ENCODE data around the gene TNFAIP1. TPM values are rescaled to one million over a fixed set of nuclear protein-coding genes. Genes with fewer than 3 reads are reported as not detected.

Gene TNFAIP1
- total and polyA plus RNA-seq, 2 of the 4 experiments (the other 2 are of a cell fraction) = 49.1 to 62.9 TPM

DNA sequence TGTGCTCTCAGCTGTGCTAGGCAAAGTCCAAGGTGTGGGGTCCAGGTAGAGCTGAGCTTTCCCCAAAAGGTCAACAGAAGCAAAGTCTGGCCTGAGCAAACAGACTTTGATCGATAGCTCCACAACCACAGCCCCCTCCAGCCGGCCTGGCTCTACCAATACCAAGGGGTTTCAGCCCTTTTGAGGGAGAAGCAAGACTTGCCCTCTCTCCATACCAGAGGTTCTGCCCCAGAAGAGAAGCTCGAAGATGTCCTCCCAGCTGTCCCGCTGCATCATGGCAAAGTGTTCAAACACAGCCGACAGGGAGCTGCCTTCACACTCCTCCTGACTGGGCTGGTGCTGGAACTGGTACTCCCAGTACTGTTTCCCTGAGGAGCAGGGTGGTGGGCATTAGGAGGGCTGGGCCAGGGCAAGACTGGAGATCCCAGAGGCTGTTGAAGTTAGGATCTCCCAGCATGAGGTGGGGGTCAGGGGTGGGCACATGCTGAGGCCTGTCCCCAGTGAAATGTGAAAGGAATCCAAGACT, 32.8 kb downstream of the TNFAIP1 start:
- POLR2A ChIA-PET (ENCODE audit: unreplicated experiment) = no interaction called here
- no peak overlapping the region for H3K4me3 ChIP-seq (ENCODE audit: insufficient read depth, low read depth, low read length)
- no peak overlapping the region for H3K4me2 ChIP-seq (ENCODE audit: low read depth, low read length)
- H3K9ac ChIP-seq (ENCODE audit: low read depth, low read length) = no peak overlapping the region
- peaks cover 14% of the 10 kb centered on the region for H4K20me1 ChIP-seq (ENCODE audit: insufficient read depth, low read length)
- no peak overlapping the region for H4K5ac ChIP-seq (ENCODE audit: low read depth, low read length)
- no peak overlapping the region for H3K18ac ChIP-seq (ENCODE audit: low read depth, low read length)
- H3K9me3 ChIP-seq (ENCODE audit: control insufficient read depth, insufficient read depth, low read length) = no peaks in the 10 kb centered on the region
- H3K4ac ChIP-seq (ENCODE audit: low read depth, low read length) = no peak overlapping the region
- DNase-seq (no peak), ATAC-seq (ENCODE audit: low read depth) (no peak)
- dilution Hi-C loops (cut with HindIII; ENCODE audit: low sequenced_read_pairs, unreplicated experiment) (no loop called here), in situ Hi-C loops (cut with MboI; ENCODE audit: low sequenced_read_pairs) (no loop called here), intact Hi-C loops (cut with micrococcal nuclease) (no loop called here)
- no peak overlapping the region for H3K14ac ChIP-seq (replicated peaks; ENCODE audit: low read depth, low read length)
- H3K4me1 ChIP-seq (ENCODE audit: control insufficient read depth, insufficient read depth, low read length) = peaks cover 14% of the 10 kb centered on the region; the same call in 1 of the 2 replicates
- no peak overlapping the region for H2AK9ac ChIP-seq (replicated peaks; ENCODE audit: low read depth, low read length, poor library complexity)
- H3K23ac ChIP-seq (ENCODE audit: low read depth, low read length) = no peak overlapping the region
- H2BK15ac ChIP-seq (ENCODE audit: low read depth, low read length) = no peak overlapping the region
- CTCF ChIA-PET = no interaction called here
- no peak for TF ChIP-seq CEBPB (IDR thresholded peaks at IDR 0.05; ENCODE audit: low read depth, low read length)
- TF ChIP-seq, protein P1, sequence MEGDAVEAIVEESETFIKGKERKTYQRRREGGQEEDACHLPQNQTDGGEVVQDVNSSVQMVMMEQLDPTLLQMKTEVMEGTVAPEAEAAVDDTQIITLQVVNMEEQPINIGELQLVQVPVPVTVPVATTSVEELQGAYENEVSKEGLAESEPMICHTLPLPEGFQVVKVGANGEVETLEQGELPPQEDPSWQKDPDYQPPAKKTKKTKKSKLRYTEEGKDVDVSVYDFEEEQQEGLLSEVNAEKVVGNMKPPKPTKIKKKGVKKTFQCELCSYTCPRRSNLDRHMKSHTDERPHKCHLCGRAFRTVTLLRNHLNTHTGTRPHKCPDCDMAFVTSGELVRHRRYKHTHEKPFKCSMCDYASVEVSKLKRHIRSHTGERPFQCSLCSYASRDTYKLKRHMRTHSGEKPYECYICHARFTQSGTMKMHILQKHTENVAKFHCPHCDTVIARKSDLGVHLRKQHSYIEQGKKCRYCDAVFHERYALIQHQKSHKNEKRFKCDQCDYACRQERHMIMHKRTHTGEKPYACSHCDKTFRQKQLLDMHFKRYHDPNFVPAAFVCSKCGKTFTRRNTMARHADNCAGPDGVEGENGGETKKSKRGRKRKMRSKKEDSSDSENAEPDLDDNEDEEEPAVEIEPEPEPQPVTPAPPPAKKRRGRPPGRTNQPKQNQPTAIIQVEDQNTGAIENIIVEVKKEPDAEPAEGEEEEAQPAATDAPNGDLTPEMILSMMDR (conservative IDR thresholded peaks at IDR 0.05; ENCODE audit: low read depth, low read length) = no peak
- no peak for TF ChIP-seq BHLHE40 (IDR thresholded peaks at IDR 0.05; ENCODE audit: low read depth, low read length)
- H2BK20ac ChIP-seq (ENCODE audit: low read depth, low read length) = no peak overlapping the region
- peaks cover 23% of the 10 kb centered on the region for H3K9me1 ChIP-seq (ENCODE audit: insufficient read depth, low read length)
- H4K8ac ChIP-seq (ENCODE audit: low read depth in 2 of 2, low read length in 2 of 2) = no peak overlapping the region
- no peak overlapping the region for H2BK120ac ChIP-seq (ENCODE audit: low read depth, low read length)
- H3K79me1 ChIP-seq (ENCODE audit: low read depth in 1 of 2, low read length in 2 of 2) = peaks cover 5 to 11% of the 10 kb centered on the region in 2 experiments; a peak in 3 of 4 replicates
- no peak overlapping the region for H2AK5ac ChIP-seq (ENCODE audit: low read depth, low read length)
- H3K27ac ChIP-seq (ENCODE audit: insufficient read depth, low read length) = no peak overlapping the region
- H2AFZ ChIP-seq (replicated peaks; ENCODE audit: low read length, poor library complexity) = no peak overlapping the region
- no peaks in the 10 kb centered on the region for H3K27me3 ChIP-seq (ENCODE audit: control insufficient read depth, insufficient read depth, low read length)
- H4K91ac ChIP-seq (ENCODE audit: insufficient read depth, low read depth, low read length) = no peak overlapping the region
- no peak overlapping the region for H3K56ac ChIP-seq (ENCODE audit: extremely low read depth, insufficient read depth, low read length)
- no peak overlapping the region for H2BK5ac ChIP-seq (ENCODE audit: low read depth, low read length, poor library complexity, severe bottlenecking)
- H3K36me3 ChIP-seq (ENCODE audit: control insufficient read depth, insufficient read depth, low read length) = peaks cover 3% of the 10 kb centered on the region; the same call in 1 of the 2 replicates
- no TSS peak for BruUV-seq (replicated peaks)
- 100% methylated on average over 2 of the region's 5 CpGs; no CpG with 5 or more reads in 1 of the 2 experiments for WGBS, 2 experiments (ENCODE audit: extremely low coverage in 2 of 2, insufficient read length in 1 of 2)

Data from IMR-90 (cell line).